Nephron (organoid): ENCODE data around the gene HS6ST1.

ENCODE experiments used
- H3K27ac Mint-ChIP-seq, 3 experiments: 2 replicates each; pipeline ENCODE4 v1.8.0; 2020; ENCODE audit warnings: mixed read lengths in 3 of 3, mild to moderate bottlenecking in 2 of 3, moderate library complexity in 1 of 3
- H3K27me3 Mint-ChIP-seq: 2 replicates; pipeline ENCODE4 v1.8.0; 2021; ENCODE audit warnings: low read depth, mild to moderate bottlenecking, moderate library complexity, mixed read lengths
- H3K36me3 Mint-ChIP-seq: 2 replicates; pipeline ENCODE4 v1.8.0; 2020; ENCODE audit warnings: low read depth, mixed read lengths
- H3K4me1 Mint-ChIP-seq: 2 replicates; pipeline ENCODE4 v1.8.0; 2020; ENCODE audit warnings: mixed read lengths
- H3K4me3 Mint-ChIP-seq, 3 experiments: 2 replicates each; pipeline ENCODE4 v1.8.0; 2020; ENCODE audit warnings: mild to moderate bottlenecking in 3 of 3, mixed read lengths in 3 of 3, moderate library complexity in 2 of 3
- H3K9me3 Mint-ChIP-seq: 2 replicates; pipeline ENCODE4 v1.8.0; 2020; ENCODE audit warnings: mixed read lengths
- CTCF ChIP-seq, 3 experiments: fragments of 200-600 bp; sonication (generic); IDR thresholded peaks; one replicate each; pipeline ENCODE4 v1.5.0; 2021; ENCODE audit warnings: antibody characterized with exemption in 3 of 3; ENCODE audit not compliant: unreplicated experiment in 3 of 3

The HS6ST1 gene

GRCh38 chr2:128284841-128285240 lies 33.8 kb downstream of the HS6ST1 start:
- Mint-ChIP-seq H3K36me3 (peaks cover 4% of the 10 kb centered on the region), H3K27me3 (no peaks in the 10 kb centered on the region), H3K9me3 (peaks cover 2% of the 10 kb centered on the region), H3K4me1 (peaks cover 36% of the 10 kb centered on the region), H3K27ac (no peak overlapping the region), H3K4me3 (no peak overlapping the region)
- no peak for TF ChIP-seq CTCF (IDR thresholded peaks at IDR 0.05; ENCODE audit: unreplicated experiment in 3 of 3)

- Mint-ChIP-seq H3K4me1 (peaks cover 29% of the 10 kb centered on the region), H3K9me3 (no peaks in the 10 kb centered on the region)
These were observed 34.6 kb downstream of the HS6ST1 start for GRCh38 chr2:128284037-128284441.

GRCh38 chr2:128282976-128283810 lies 35.5 kb downstream of the HS6ST1 start:
- H3K4me3 Mint-ChIP-seq = no peak overlapping the region
- peaks cover 23% of the 10 kb centered on the region for H3K4me1 Mint-ChIP-seq
- TF ChIP-seq CTCF (IDR thresholded peaks at IDR 0.05; ENCODE audit: unreplicated experiment in 3 of 3) = no peak
- no peaks in the 10 kb centered on the region for H3K9me3 Mint-ChIP-seq
- H3K36me3 Mint-ChIP-seq = no peaks in the 10 kb centered on the region
- H3K27ac Mint-ChIP-seq = no peak overlapping the region
- no peaks in the 10 kb centered on the region for H3K27me3 Mint-ChIP-seq

More at GRCh38 chr2:128284037-128284441, 34.6 kb downstream of the HS6ST1 start:
- Mint-ChIP-seq H3K27me3 (no peaks in the 10 kb centered on the region), H3K36me3 (no peaks in the 10 kb centered on the region), H3K4me3 (no peak overlapping the region), H3K27ac (no peak overlapping the region)
- no peak for TF ChIP-seq CTCF (IDR thresholded peaks at IDR 0.05; ENCODE audit: unreplicated experiment in 3 of 3)

GRCh38 chr2:128282246-128282975 lies 36.3 kb downstream of the HS6ST1 start:
- Mint-ChIP-seq H3K27me3 (no peaks in the 10 kb centered on the region), H3K4me3 (no peak overlapping the region), H3K36me3 (no peaks in the 10 kb centered on the region), H3K27ac (no peak overlapping the region), H3K4me1 (peaks cover 22% of the 10 kb centered on the region), H3K9me3 (no peaks in the 10 kb centered on the region)
- no peak for TF ChIP-seq CTCF (IDR thresholded peaks at IDR 0.05; ENCODE audit: unreplicated experiment in 3 of 3)

- Mint-ChIP-seq H3K4me3 (no peak overlapping the region), H3K27me3 (no peaks in the 10 kb centered on the region), H3K27ac (no peak overlapping the region)
These were observed 36.8 kb downstream of the HS6ST1 start for GRCh38 chr2:128281852-128282245.

More at GRCh38 chr2:128281852-128282245, 36.8 kb downstream of the HS6ST1 start:
- H3K4me1 Mint-ChIP-seq = peaks cover 22% of the 10 kb centered on the region
- H3K9me3 Mint-ChIP-seq = no peaks in the 10 kb centered on the region
- no peaks in the 10 kb centered on the region for H3K36me3 Mint-ChIP-seq
- TF ChIP-seq CTCF (IDR thresholded peaks at IDR 0.05; ENCODE audit: unreplicated experiment in 3 of 3) = no peak
